ENCODE measurements around the gene ATRIP. TPM values are rescaled to one million over a fixed set of nuclear protein-coding genes. Genes with fewer than 3 reads are reported as not detected.

The ATRIP gene
- total and polyA plus RNA-seq, 2 of the 8 experiments (the other 6 are each of a cell fraction or from before 2014, with no cell fraction given): 18.5 to 20.2 TPM

DNA sequence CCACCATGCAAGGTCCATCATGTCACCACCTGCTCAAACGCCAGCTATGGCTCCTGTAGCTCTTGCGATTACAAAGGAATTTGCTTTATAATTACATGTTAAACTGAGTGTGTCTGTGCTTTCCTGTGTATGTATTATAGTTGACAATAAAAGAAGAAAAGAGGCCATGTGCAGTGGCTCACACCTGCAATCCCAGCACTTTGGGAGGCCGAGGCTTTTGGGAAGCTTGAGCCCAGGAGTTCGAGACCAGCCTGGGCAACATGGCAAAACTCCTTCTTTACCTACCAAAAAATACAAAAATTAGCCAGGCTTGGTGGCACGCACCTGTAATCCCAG is 27.0 kb downstream of the ATRIP start:
- Histone ChIP-seq H4K20me1 (replicated peaks in 1 of 2; ENCODE audit: control insufficient read depth in 1 of 2, insufficient read depth in 2 of 2, low read length in 2 of 2) (peaks cover 0 to 4% of the 10 kb centered on the region in 2 experiments), H3K14ac (ENCODE audit: insufficient read length) (no peak overlapping the region), H2BK12ac (ENCODE audit: low read depth, low read length) (peak overlapping the region; percentile 97; the same call in 1 of the 2 replicates), H3K36me3 (ENCODE audit: control insufficient read depth in 2 of 4, insufficient read depth in 4 of 4, low read length in 3 of 4) (peaks cover 0 to 16% (median 4%) of the 10 kb centered on the region in 4 experiments; a peak in 3 of 8 replicates), H3K27ac (ENCODE audit: low read depth, low read length) (peak overlapping the region; percentile 12), H3K56ac (replicated peaks; ENCODE audit: insufficient read length, low read depth, low read length) (peak overlapping the region; percentile 84), H3K23ac (ENCODE audit: insufficient read length) (no peak overlapping the region), H3K4me1 (replicated peaks in 1 of 4; ENCODE audit: control insufficient read depth in 3 of 4, insufficient read depth in 4 of 4, low read length in 3 of 4) (peaks cover 0 to 28% (median 18%) of the 10 kb centered on the region in 4 experiments; a peak in 6 of 7 replicates), H3K4me3 (ENCODE audit: extremely low read depth in 1 of 4, insufficient read depth in 2 of 4, low read depth in 3 of 4, low read length in 4 of 4) (peak overlapping the region in 1 of 4 experiments; percentile 64; a peak in 1 of 8 replicates), H3K4me2 (ENCODE audit: insufficient read depth in 1 of 2, low read depth in 2 of 2, low read length in 2 of 2) (peak overlapping the region; percentile 91 to 97; a peak in 3 of 4 replicates), H3K27me3 (replicated peaks in 1 of 4; ENCODE audit: control insufficient read depth in 3 of 4, extremely low read depth in 1 of 4, insufficient read depth in 3 of 4, low read length in 3 of 4) (no peaks in the 10 kb centered on the region), H2BK120ac (replicated peaks; ENCODE audit: low read depth, low read length) (peak overlapping the region; percentile 96), H2BK15ac (ENCODE audit: low read length) (no peak overlapping the region), H4K8ac (ENCODE audit: extremely low read depth, insufficient read depth, low read length) (peak overlapping the region; percentile 72), H4K91ac (replicated peaks; ENCODE audit: insufficient read length, low read length) (peak overlapping the region; percentile 99), H4K5ac (ENCODE audit: insufficient read length, low read depth, low read length) (peak overlapping the region; percentile 85), H3K79me1 (ENCODE audit: low read depth, low read length) (peaks cover 10% of the 10 kb centered on the region), H3K4ac (replicated peaks; ENCODE audit: insufficient read length, low read depth, low read length) (peak overlapping the region; percentile 99), H2AFZ (ENCODE audit: low read length) (no peak overlapping the region), H3K9ac (replicated peaks in 1 of 4; ENCODE audit: extremely low read depth in 1 of 4, low read depth in 3 of 4, low read length in 3 of 4) (no peak overlapping the region; a peak in 1 of 7 replicates), H3K18ac (ENCODE audit: extremely low read depth, low read length) (peak overlapping the region; percentile 93), H2AK5ac (ENCODE audit: low read depth, low read length) (no peak overlapping the region), H3K79me2 (ENCODE audit: control insufficient read depth in 1 of 2, insufficient read depth in 2 of 2, low read length in 2 of 2) (peaks cover 0 to 20% of the 10 kb centered on the region in 2 experiments; a peak in 2 of 4 replicates), H2BK5ac (ENCODE audit: low read depth, low read length) (peak overlapping the region; percentile 98), H3K9me3 (ENCODE audit: insufficient read depth in 2 of 2, low read depth in 1 of 2, low read length in 1 of 2) (no peaks in the 10 kb centered on the region), H2BK20ac (ENCODE audit: low read length) (peak overlapping the region; percentile 99; the same call in 1 of the 2 replicates), H3K23me2 (ENCODE audit: low read depth, low read length) (peaks cover 6% of the 10 kb centered on the region)
- DNase-seq (ENCODE audit: low read depth in 1 of 2, low spot score in 2 of 2) (no peak), FAIRE-seq (no peak)
- WGBS, 2 experiments (ENCODE audit: extremely low coverage in 1 of 2, insufficient coverage in 1 of 2, insufficient read length in 1 of 2, insufficient replicate concordance in 2 of 2, low coverage in 1 of 2, low lambda C conversion rate in 2 of 2, missing lambda C conversion rate in 1 of 2): 72% methylated on average over 5 of the region's 5 CpGs; no CpG with 5 or more reads in 1 of the 2 experiments
- ChIA-PET CTCF (ENCODE audit: partially characterized antibody) (interaction anchor here (0.7 to 21.5 kb wide), 26 partner anchors 9 to 233 kb away, joined by 3 to 251 read pairs (median 4); partner anchors contain the start of genes ATRIP and SHISA5), POLR2A (ENCODE audit: partially characterized antibody) (interaction anchor here (0.8 to 7.6 kb wide), 23 partner anchors 10 to 241 kb away, joined by 3 to 83 read pairs (median 7); partner anchors contain the start of genes ATRIP, CCDC51, PFKFB4 and PLXNB1)
- TF ChIP-seq TCF12 (IDR thresholded peaks at IDR 0.05; ENCODE audit: low read depth, low read length) (no peak), KDM4A (IDR thresholded peaks at IDR 0.05; ENCODE audit: low read depth, low read length, severe bottlenecking) (no peak), PHF8 (conservative IDR thresholded peaks at IDR 0.05; ENCODE audit: low read depth, low read length) (no peak), KDM1A (IDR thresholded peaks at IDR 0.05; ENCODE audit: borderline replicate concordance, low read length) (no peak), YY1 (IDR thresholded peaks at IDR 0.05; ENCODE audit: low read depth, low read length) (no peak), RBBP5 (IDR thresholded peaks at IDR 0.05; ENCODE audit: borderline replicate concordance, low read depth, low read length) (no peak), JUND (IDR thresholded peaks at IDR 0.05; ENCODE audit: low read length) (no peak), JUN (IDR thresholded peaks at IDR 0.05; ENCODE audit: low read depth, low read length) (no peak), BACH1 (IDR thresholded peaks at IDR 0.05; ENCODE audit: low read length) (no peak), SP1 (IDR thresholded peaks at IDR 0.05; ENCODE audit: low read depth, low read length) (no peak), CREB1 (IDR thresholded peaks at IDR 0.05) (no peak)
- TF ChIP-seq, protein P1, sequence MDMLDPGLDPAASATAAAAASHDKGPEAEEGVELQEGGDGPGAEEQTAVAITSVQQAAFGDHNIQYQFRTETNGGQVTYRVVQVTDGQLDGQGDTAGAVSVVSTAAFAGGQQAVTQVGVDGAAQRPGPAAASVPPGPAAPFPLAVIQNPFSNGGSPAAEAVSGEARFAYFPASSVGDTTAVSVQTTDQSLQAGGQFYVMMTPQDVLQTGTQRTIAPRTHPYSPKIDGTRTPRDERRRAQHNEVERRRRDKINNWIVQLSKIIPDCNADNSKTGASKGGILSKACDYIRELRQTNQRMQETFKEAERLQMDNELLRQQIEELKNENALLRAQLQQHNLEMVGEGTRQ (IDR thresholded peaks at IDR 0.05; ENCODE audit: low read length): no peak
- TF ChIP-seq, protein P2, sequence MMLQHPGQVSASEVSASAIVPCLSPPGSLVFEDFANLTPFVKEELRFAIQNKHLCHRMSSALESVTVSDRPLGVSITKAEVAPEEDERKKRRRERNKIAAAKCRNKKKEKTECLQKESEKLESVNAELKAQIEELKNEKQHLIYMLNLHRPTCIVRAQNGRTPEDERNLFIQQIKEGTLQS (IDR thresholded peaks at IDR 0.05; ENCODE audit: insufficient read depth, low read depth, low read length): no peak

Data from H1 (cell line).